Activated CD8-positive, alpha-beta T cell treated with anti-CD3 and anti-CD28 coated beads, Interleukin-2, amount 10 ng/mL, durations not matched to agents 7 days and 5 days (primary cell): ENCODE measurements around the gene GZF1. TPM values are rescaled to one million over a fixed set of nuclear protein-coding genes. Genes with fewer than 3 reads are reported as not detected.

Experiments used
- ATAC-seq: fragments of 150-1000 bp; cut with Tn5 transposase; one replicate; pipeline ENCODE4 v1.10.0; 2021; ENCODE audit warnings: moderate library complexity
- CTCF ChIA-PET: fragments of 350-600 bp; sonication (Branson Sonifier 250); formaldehyde crosslinking; loops from one replicate; lab custom pipeline; 2021; ENCODE audit warnings: antibody characterized with exemption; lab: Charles Lee
- POLR2A ChIA-PET: fragments of 350-600 bp; sonication (Branson Sonifier 250); formaldehyde crosslinking; loops from one replicate; lab custom pipeline; 2021; ENCODE audit warnings: antibody characterized with exemption; lab: Charles Lee
- DNase-seq: peaks from one replicate; pipeline ENCODE4 v3.0.0-alpha.2; 2020
- H3K27ac Mint-ChIP-seq: one replicate; pipeline ENCODE4 v1.8.0; 2021; ENCODE audit warnings: mild to moderate bottlenecking, mixed read lengths
- H3K27me3 Mint-ChIP-seq: one replicate; pipeline ENCODE4 v1.8.0; 2021; ENCODE audit warnings: low read depth, mixed read lengths
- H3K36me3 Mint-ChIP-seq: one replicate; pipeline ENCODE4 v1.8.0; 2021; ENCODE audit warnings: low read depth, mixed read lengths
- H3K4me1 Mint-ChIP-seq: one replicate; pipeline ENCODE4 v1.8.0; 2021; ENCODE audit warnings: low read depth, mixed read lengths
- H3K4me3 Mint-ChIP-seq: one replicate; pipeline ENCODE4 v1.8.0; 2021; ENCODE audit warnings: mild to moderate bottlenecking, mixed read lengths
- H3K9me3 Mint-ChIP-seq: one replicate; pipeline ENCODE4 v1.8.0; 2022; ENCODE audit warnings: mixed read lengths; ENCODE audit not compliant: insufficient read depth
- total RNA-seq, 2 experiments: library from RNA; stranded (reverse); gene quantifications; one replicate each; pipeline ENCODE4 v1.2.3, GENCODE V29; 2021

The GZF1 gene
- total RNA-seq, 2 experiments from 2014 or later = 11.1 to 15.8 TPM

DNA sequence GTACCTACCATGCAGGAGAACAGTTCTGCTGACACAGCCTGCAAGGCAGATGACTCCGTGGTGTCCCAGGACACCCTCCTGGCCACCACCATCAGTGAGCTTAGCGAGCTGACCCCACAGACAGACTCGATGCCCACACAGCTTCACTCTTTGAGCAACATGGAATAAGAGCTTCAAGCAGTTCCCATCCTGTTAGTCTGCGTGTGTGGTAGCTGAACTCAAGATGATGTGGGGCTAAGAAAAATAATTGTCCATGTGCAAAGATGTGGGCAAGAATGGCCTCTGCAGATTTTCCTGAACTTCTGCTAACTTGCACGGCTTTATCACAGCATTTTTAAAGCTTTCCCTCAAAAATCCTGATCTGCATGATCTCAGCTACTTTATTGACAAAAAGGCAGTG lies 8.3 kb downstream of the GZF1 start:
- no peaks in the 10 kb centered on the region for H3K9me3 Mint-ChIP-seq
- DNase-seq (no peak), ATAC-seq (no peak)
- H3K27me3 Mint-ChIP-seq = no peaks in the 10 kb centered on the region
- ChIA-PET CTCF (interaction anchor here (0.8 to 1.5 kb wide), 3 partner anchors 10 to 21 kb away, joined by 3 to 5 read pairs (median 4); no protein-coding TSS in a partner anchor), POLR2A (no interaction called here)
- H3K4me3 Mint-ChIP-seq = no peak overlapping the region
- peak overlapping the region; percentile 5 for H3K27ac Mint-ChIP-seq
- H3K36me3 Mint-ChIP-seq = peaks cover 72% of the 10 kb centered on the region
- H3K4me1 Mint-ChIP-seq = peaks cover 21% of the 10 kb centered on the region

GRCh38 chr20:23370873-23371272 lies 8.9 kb downstream of the GZF1 start:
- peaks cover 76% of the 10 kb centered on the region for H3K36me3 Mint-ChIP-seq
- DNase-seq = no peak
- H3K27me3 Mint-ChIP-seq = no peaks in the 10 kb centered on the region
- ChIA-PET POLR2A (no interaction called here), CTCF (interaction anchor here (0.8 to 1.5 kb wide), 2 partner anchors 9 to 22 kb away, joined by 4 to 5 read pairs; no protein-coding TSS in a partner anchor)
- no peaks in the 10 kb centered on the region for H3K9me3 Mint-ChIP-seq
- peak overlapping the region; percentile 5 for H3K27ac Mint-ChIP-seq
- H3K4me3 Mint-ChIP-seq = no peak overlapping the region
- no peak for ATAC-seq
- peaks cover 25% of the 10 kb centered on the region for H3K4me1 Mint-ChIP-seq

DNA sequence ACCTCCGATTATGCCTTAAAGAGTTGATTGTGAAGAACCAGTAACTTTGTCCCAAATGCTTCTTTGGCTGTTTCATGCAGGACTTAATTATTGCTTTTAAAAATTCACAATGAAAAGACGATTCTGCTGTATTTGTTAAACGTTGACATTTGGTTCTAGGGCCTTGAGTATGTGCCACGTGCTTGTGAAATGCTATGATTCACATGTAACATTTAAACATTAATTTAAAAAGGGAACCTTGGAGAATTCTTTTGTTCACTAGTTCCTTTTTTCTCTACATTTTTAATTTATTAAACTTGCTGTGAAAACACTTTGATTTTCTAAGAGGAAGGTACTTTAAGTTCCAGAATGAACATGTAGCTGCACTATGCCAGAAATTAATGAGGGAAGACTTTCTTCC lies 9.5 kb downstream of the GZF1 start:
- Mint-ChIP-seq H3K27ac (no peak overlapping the region), H3K36me3 (peaks cover 77% of the 10 kb centered on the region)
- POLR2A ChIA-PET = no interaction called here

GRCh38 chr20:23374441-23374840 lies 12.5 kb downstream of the GZF1 start:
- DNase-seq (no peak), ATAC-seq (no peak)
- ChIA-PET POLR2A (no interaction called here), CTCF (no interaction called here)
- H3K9me3 Mint-ChIP-seq = no peaks in the 10 kb centered on the region
- H3K4me1 Mint-ChIP-seq = peaks cover 7% of the 10 kb centered on the region
- no peak overlapping the region for H3K4me3 Mint-ChIP-seq
- H3K36me3 Mint-ChIP-seq = peaks cover 75% of the 10 kb centered on the region
- H3K27ac Mint-ChIP-seq = no peak overlapping the region
- no peaks in the 10 kb centered on the region for H3K27me3 Mint-ChIP-seq

More for the DNA sequence above, 9.5 kb downstream of the GZF1 start:
- Mint-ChIP-seq H3K27me3 (no peaks in the 10 kb centered on the region), H3K9me3 (no peaks in the 10 kb centered on the region), H3K4me1 (peaks cover 19% of the 10 kb centered on the region), H3K4me3 (no peak overlapping the region)
- DNase-seq = no peak
- CTCF ChIA-PET = interaction anchor here (1.5 kb wide), 1 partner anchor 9 kb away, joined by 4 read pairs; no protein-coding TSS in a partner anchor
- no peak for ATAC-seq

DNA sequence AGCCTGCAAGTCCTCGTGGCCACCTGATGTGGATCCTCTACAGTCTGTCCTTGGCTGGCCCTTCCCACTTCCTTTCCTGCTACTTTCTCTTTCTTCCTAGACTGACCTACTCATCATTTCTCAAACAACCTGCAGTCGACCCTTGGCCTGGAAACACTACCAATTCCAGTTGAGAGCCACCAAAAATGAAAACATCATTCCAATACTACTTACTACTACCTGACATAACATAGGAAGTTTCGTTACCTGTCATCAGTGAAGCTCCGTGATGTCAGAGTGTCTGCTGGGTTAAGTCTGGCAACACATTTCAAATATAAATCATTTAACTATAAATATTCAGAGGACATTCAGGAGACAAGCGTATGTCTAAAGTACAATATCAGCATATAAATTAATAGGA lies 13.8 kb downstream of the GZF1 start:
- ChIA-PET POLR2A (no interaction called here), CTCF (interaction anchor here (2.0 kb wide), 1 partner anchor 26 kb away, joined by 5 read pairs; no protein-coding TSS in a partner anchor)
- no peak for ATAC-seq
- no peaks in the 10 kb centered on the region for H3K27me3 Mint-ChIP-seq
- peaks cover 69% of the 10 kb centered on the region for H3K36me3 Mint-ChIP-seq
- H3K27ac Mint-ChIP-seq = peak overlapping the region; percentile 3
- peaks cover 7% of the 10 kb centered on the region for H3K4me1 Mint-ChIP-seq
- H3K4me3 Mint-ChIP-seq = no peak overlapping the region
- no peak for DNase-seq
- no peaks in the 10 kb centered on the region for H3K9me3 Mint-ChIP-seq

DNA sequence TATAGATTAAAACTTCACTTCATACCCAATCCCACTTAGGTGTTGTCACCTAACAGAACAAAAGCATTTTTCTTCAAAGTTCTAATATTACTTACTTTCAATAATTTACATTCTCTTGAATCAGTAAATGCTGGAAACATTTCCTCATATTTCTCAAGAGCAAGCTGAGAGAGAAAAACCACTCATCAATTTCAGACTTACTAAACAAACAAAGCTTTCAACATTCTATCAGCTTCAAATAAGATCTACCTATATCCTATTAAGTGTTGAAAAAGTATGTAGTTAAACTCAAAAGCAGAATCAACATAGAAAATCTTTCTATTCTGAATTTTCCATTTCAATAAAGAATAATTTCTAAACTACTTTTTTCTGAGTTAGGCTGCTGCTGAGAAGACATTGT lies 17.8 kb downstream of the GZF1 start:
- no peak overlapping the region for H3K4me3 Mint-ChIP-seq
- ATAC-seq (no peak), DNase-seq (no peak)
- H3K27me3 Mint-ChIP-seq = no peaks in the 10 kb centered on the region
- ChIA-PET POLR2A (no interaction called here), CTCF (interaction anchor here (0.7 to 2.1 kb wide), 4 partner anchors 9 to 21 kb away, joined by 3 to 6 read pairs (median 4); no protein-coding TSS in a partner anchor)
- H3K27ac Mint-ChIP-seq = no peak overlapping the region
- peaks cover 4% of the 10 kb centered on the region for H3K9me3 Mint-ChIP-seq
- H3K4me1 Mint-ChIP-seq = peaks cover 26% of the 10 kb centered on the region
- peaks cover 67% of the 10 kb centered on the region for H3K36me3 Mint-ChIP-seq

DNA sequence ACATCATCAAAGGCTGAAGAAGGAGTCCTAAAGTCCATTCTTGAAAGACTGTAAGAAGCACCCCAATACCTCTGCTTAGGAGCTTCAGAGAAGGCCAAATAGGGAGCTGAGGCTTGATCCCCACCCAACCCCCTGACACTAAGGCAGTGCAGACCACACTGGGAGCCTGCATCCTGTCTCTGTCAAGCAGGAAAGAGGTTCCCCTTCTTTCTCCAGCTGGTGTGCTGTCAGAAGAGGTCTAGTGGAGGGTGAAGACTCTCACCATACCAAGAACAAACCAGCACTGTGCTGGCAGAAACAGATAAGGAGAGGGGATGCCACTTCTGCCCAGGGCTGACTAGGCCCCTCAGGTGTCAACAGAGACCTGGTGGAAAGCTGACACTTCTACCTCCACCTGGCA lies 19.9 kb downstream of the GZF1 start:
- ChIA-PET CTCF (interaction anchor here (2.1 kb wide), 1 partner anchor 9 kb away, joined by 6 read pairs; no protein-coding TSS in a partner anchor), POLR2A (interaction anchor here (0.6 to 1.0 kb wide), 2 partner anchors 15 to 39 kb away, joined by 3 read pairs; no protein-coding TSS in a partner anchor)
- Mint-ChIP-seq H3K9me3 (peaks cover 4% of the 10 kb centered on the region), H3K4me3 (no peak overlapping the region), H3K36me3 (peaks cover 66% of the 10 kb centered on the region), H3K4me1 (peaks cover 24% of the 10 kb centered on the region), H3K27me3 (no peaks in the 10 kb centered on the region), H3K27ac (peak overlapping the region; percentile 28)
- DNase-seq = no peak
- no peak for ATAC-seq

- CTCF ChIA-PET = interaction anchor here (0.7 kb wide), 1 partner anchor 13 kb away, joined by 3 read pairs; no protein-coding TSS in a partner anchor
- peaks cover 25% of the 10 kb centered on the region for H3K4me1 Mint-ChIP-seq
- ATAC-seq = no peak
- H3K36me3 Mint-ChIP-seq = peaks cover 76% of the 10 kb centered on the region
- no peak overlapping the region for H3K4me3 Mint-ChIP-seq
- no peak overlapping the region for H3K27ac Mint-ChIP-seq
- H3K27me3 Mint-ChIP-seq = no peaks in the 10 kb centered on the region
- POLR2A ChIA-PET = interaction anchor here (0.5 kb wide), 1 partner anchor 37 kb away, joined by 3 read pairs; no protein-coding TSS in a partner anchor
- H3K9me3 Mint-ChIP-seq = peaks cover 4% of the 10 kb centered on the region
- DNase-seq = no peak
These were observed 24.5 kb downstream of the GZF1 start for GRCh38 chr20:23386304-23387117.

GRCh38 chr20:23387118-23387443 lies 25.1 kb downstream of the GZF1 start:
- Mint-ChIP-seq H3K4me1 (peaks cover 19% of the 10 kb centered on the region), H3K27ac (no peak overlapping the region), H3K9me3 (peaks cover 4% of the 10 kb centered on the region), H3K36me3 (peaks cover 77% of the 10 kb centered on the region), H3K4me3 (no peak overlapping the region), H3K27me3 (no peaks in the 10 kb centered on the region)
- DNase-seq = no peak
- ChIA-PET CTCF (no interaction called here), POLR2A (no interaction called here)
- ATAC-seq = no peak

DNA sequence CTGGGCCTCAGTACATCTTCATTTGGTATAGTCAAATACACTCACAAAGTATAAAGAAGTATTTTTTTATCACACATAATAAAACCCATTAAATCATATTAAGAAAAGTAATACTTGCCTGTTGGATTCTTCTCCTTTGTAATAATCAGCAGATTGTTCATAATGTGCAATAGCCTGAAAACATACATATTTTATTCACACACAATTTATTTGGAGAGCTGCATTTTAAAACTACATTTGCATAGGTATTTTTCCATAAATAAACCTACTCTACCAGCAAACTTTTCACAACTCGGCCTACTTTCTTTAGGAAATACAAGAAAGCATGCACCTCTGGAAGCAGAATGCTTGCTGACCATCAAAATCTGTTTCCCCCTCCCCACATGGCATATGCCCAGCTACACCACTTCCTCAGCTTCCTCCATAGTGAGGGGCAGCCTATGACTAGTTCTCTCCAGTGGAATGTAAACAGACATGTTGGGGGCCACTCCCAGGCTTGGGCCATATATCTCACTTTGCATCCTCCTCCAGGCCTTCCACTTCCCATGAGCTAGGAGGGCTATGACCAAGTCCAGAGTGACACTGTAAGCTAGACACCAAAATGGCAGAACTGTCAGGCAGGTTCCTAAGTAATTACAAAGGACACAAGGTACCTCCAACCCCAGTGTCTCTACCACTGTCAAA lies 28.3 kb downstream of the GZF1 start:
- H3K9me3 Mint-ChIP-seq = no peaks in the 10 kb centered on the region
- CTCF ChIA-PET = interaction anchor here (1.5 to 2.2 kb wide), 2 partner anchors 30 to 41 kb away, joined by 3 to 10 read pairs; partner anchors contain the start of gene NAPB
- H3K36me3 Mint-ChIP-seq = peaks cover 75% of the 10 kb centered on the region
- H3K4me3 Mint-ChIP-seq = no peak overlapping the region
- ATAC-seq (no peak), DNase-seq (no peak)
- POLR2A ChIA-PET = interaction anchor here (0.5 to 0.6 kb wide), 2 partner anchors 31 to 1810 kb away, joined by 3 read pairs; partner anchors contain the start of gene NAPB
- peaks cover 13% of the 10 kb centered on the region for H3K4me1 Mint-ChIP-seq
- H3K27ac Mint-ChIP-seq = peak overlapping the region; percentile 31
- no peaks in the 10 kb centered on the region for H3K27me3 Mint-ChIP-seq

GRCh38 chr20:23391707-23392310 lies 29.8 kb downstream of the GZF1 start:
- Mint-ChIP-seq H3K36me3 (peaks cover 70% of the 10 kb centered on the region), H3K27ac (peak overlapping the region; percentile 2), H3K4me1 (peaks cover 13% of the 10 kb centered on the region), H3K9me3 (no peaks in the 10 kb centered on the region), H3K27me3 (no peaks in the 10 kb centered on the region), H3K4me3 (no peak overlapping the region)
- POLR2A ChIA-PET = interaction anchor here (0.7 kb wide), 1 partner anchor 13 kb away, joined by 4 read pairs; no protein-coding TSS in a partner anchor
- no peak for ATAC-seq
- CTCF ChIA-PET = interaction anchor here (0.7 to 2.2 kb wide), 4 partner anchors 11 to 50 kb away, joined by 3 to 10 read pairs (median 4); partner anchors contain the start of gene NAPB
- DNase-seq = no peak
